HG02763 (cell line): ENCODE measurements around the gene ACBD7.
A peak's percentile ranks its signal among the peaks of the same experiment; 100 is the strongest.

Experiments used
- ATAC-seq: cut with Tn5 transposase; IDR thresholded peaks from one replicate; pipeline ENCODE4 v1.9.1; 2021; ENCODE audit warnings: mild to moderate bottlenecking, moderate library complexity; ENCODE audit not compliant: unreplicated experiment

The ACBD7 gene

GRCh38 chr10:15088428-15089261 lies at the start of gene ACBD7:
ACBD7 (minus strand) TSS chr10:15088776; CDS start chr10:15088728, 48 bp downstream.
- peak; percentile 99 for ATAC-seq

GRCh38 chr10:15137636-15138035 lies 49.1 kb upstream of the ACBD7 start:
- no peak for ATAC-seq

GRCh38 chr10:15137036-15137359 lies 48.4 kb upstream of the ACBD7 start:
- no peak for ATAC-seq

GRCh38 chr10:15136129-15137035 lies 47.8 kb upstream of the ACBD7 start:
- no peak for ATAC-seq

- ATAC-seq = no peak
Measured at GRCh38 chr10:15131330-15131729, 42.8 kb upstream of the ACBD7 start.

- ATAC-seq = no peak
Measured at GRCh38 chr10:15124908-15125307, 36.3 kb upstream of the ACBD7 start.

- no peak for ATAC-seq
Measured at GRCh38 chr10:15124190-15124589, 35.6 kb upstream of the ACBD7 start.

- no peak for ATAC-seq
Measured at GRCh38 chr10:15123749-15124184, 35.2 kb upstream of the ACBD7 start.

GRCh38 chr10:15122477-15123030 lies 34.0 kb upstream of the ACBD7 start:
- peak; percentile 89 for ATAC-seq

- ATAC-seq = no peak
Measured at GRCh38 chr10:15121707-15122106, 33.1 kb upstream of the ACBD7 start.

- ATAC-seq = no peak
Measured at GRCh38 chr10:15120523-15120922, 31.9 kb upstream of the ACBD7 start.

GRCh38 chr10:15118615-15119014 lies 30.0 kb upstream of the ACBD7 start:
- no peak for ATAC-seq

- no peak for ATAC-seq
Measured at GRCh38 chr10:15116225-15116624, 27.6 kb upstream of the ACBD7 start.

GRCh38 chr10:15113766-15114165 lies 25.2 kb upstream of the ACBD7 start:
- no peak for ATAC-seq

GRCh38 chr10:15112657-15113056 lies 24.1 kb upstream of the ACBD7 start:
- ATAC-seq = no peak

- ATAC-seq = no peak
Measured at GRCh38 chr10:15106352-15107013, 17.9 kb upstream of the ACBD7 start.

- no peak for ATAC-seq
Measured at GRCh38 chr10:15103513-15103912, 14.9 kb upstream of the ACBD7 start.

GRCh38 chr10:15099886-15100285 lies 11.3 kb upstream of the ACBD7 start:
- no peak for ATAC-seq

GRCh38 chr10:15097011-15097812 lies 8.6 kb upstream of the ACBD7 start, which contains the start of gene RPP38:
RPP38 (plus strand) TSS chr10:15097355; CDS start chr10:15103315, 5,960 bp downstream.
- peak; percentile 88 for ATAC-seq

GRCh38 chr10:15096661-15097010 lies 8.1 kb upstream of the ACBD7 start:
- ATAC-seq = peak; percentile 16
